H1 (cell line): ENCODE results near the gene PGBD5.

ENCODE experiments used
- JUND ChIP-seq: IDR thresholded peaks from 2 replicates; pipeline ENCODE4 v1.6.1; 2011; ENCODE audit warnings: mild to moderate bottlenecking, improper control_type of control experiment, low read length
- KDM1A ChIP-seq: fragments of 200-600, 300-600 bp; sonication (generic); IDR thresholded peaks from 2 replicates; pipeline ENCODE4 v1.7.1; 2016; ENCODE audit warnings: mild to moderate bottlenecking, low read length, borderline replicate concordance
- KDM4A ChIP-seq: IDR thresholded peaks from one replicate; pipeline ENCODE4 v1.7.1; 2012; ENCODE audit warnings: low read depth, mild to moderate bottlenecking, moderate library complexity, low read length, inconsistent platforms; ENCODE audit not compliant: severe bottlenecking
- POLR2A ChIP-seq, 2 experiments: IDR thresholded peaks; 1 replicate in 1 of 2; 2 replicates in 1 of 2; pipeline ENCODE4 v1.6.1; 2011; ENCODE audit warnings: low read depth in 2 of 2, low read length in 2 of 2, mild to moderate bottlenecking in 2 of 2; ENCODE audit errors: control extremely low read depth in 1 of 2
- POLR2AphosphoS5 ChIP-seq: IDR thresholded peaks from 2 replicates; pipeline ENCODE4 v1.6.1; 2011; ENCODE audit warnings: low read depth, low read length
- RAD21 ChIP-seq, 2 experiments: IDR thresholded peaks in 1 of 2; conservative IDR thresholded peaks in 1 of 2; 2 replicates each; pipeline ENCODE4 v1.6.1; 2011; ENCODE audit warnings: low read depth in 2 of 2, low read length in 2 of 2, improper control_type of control experiment in 1 of 2, inconsistent platforms in 1 of 2, mild to moderate bottlenecking in 1 of 2, moderate library complexity in 1 of 2
- TAF1 ChIP-seq: IDR thresholded peaks from 2 replicates; pipeline ENCODE4 v1.6.1; 2011; ENCODE audit warnings: mild to moderate bottlenecking, low read depth, low read length
- ZNF274 ChIP-seq: IDR thresholded peaks from 2 replicates; pipeline ENCODE4 v1.7.0; 2012; ENCODE audit warnings: low read length, borderline replicate concordance; ENCODE audit errors: extremely low read depth
- TF ChIP-seq, protein P1 (sequence below), 3 experiments: IDR thresholded peaks; 1 replicate in 2 of 3; 2 replicates in 1 of 3; pipeline versions ENCODE4 v1.5.1 to v1.6.1; 2011; ENCODE audit warnings: low read length in 3 of 3, mild to moderate bottlenecking in 3 of 3, inconsistent platforms in 2 of 3, low read depth in 1 of 3, moderate library complexity in 1 of 3; ENCODE audit not compliant: insufficient read depth in 1 of 3; ENCODE audit errors: control extremely low read depth in 1 of 3

DNA sequence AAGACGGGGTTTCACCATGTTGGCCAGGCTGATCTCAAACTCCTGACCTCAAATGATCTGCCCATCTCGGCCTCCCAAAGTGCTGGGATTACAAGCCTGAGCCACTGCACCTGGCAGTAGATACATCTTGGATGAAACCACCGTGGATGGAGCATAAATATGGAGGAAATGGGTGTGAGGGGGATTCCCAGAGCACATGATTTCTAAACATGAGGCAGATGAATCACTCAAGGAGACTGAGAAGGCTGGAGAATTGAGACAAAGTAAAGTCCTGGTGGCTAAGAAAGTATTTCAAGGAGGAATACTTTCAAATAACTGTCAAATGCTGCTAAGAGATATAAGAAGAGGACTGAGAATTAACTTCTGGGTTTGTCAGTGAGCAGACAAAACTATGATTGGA lies 5.4 kb upstream of the PGBD5 start:
- TF ChIP-seq RAD21 (IDR thresholded peaks at IDR 0.05 in 1 of 2, conservative IDR thresholded peaks at IDR 0.05 in 1 of 2; ENCODE audit: low read depth in 2 of 2, low read length in 2 of 2) = no peak
- TF ChIP-seq POLR2A (IDR thresholded peaks at IDR 0.05; ENCODE audit: control extremely low read depth in 1 of 2, low read depth in 2 of 2, low read length in 2 of 2) = no peak
- TF ChIP-seq, protein P1, sequence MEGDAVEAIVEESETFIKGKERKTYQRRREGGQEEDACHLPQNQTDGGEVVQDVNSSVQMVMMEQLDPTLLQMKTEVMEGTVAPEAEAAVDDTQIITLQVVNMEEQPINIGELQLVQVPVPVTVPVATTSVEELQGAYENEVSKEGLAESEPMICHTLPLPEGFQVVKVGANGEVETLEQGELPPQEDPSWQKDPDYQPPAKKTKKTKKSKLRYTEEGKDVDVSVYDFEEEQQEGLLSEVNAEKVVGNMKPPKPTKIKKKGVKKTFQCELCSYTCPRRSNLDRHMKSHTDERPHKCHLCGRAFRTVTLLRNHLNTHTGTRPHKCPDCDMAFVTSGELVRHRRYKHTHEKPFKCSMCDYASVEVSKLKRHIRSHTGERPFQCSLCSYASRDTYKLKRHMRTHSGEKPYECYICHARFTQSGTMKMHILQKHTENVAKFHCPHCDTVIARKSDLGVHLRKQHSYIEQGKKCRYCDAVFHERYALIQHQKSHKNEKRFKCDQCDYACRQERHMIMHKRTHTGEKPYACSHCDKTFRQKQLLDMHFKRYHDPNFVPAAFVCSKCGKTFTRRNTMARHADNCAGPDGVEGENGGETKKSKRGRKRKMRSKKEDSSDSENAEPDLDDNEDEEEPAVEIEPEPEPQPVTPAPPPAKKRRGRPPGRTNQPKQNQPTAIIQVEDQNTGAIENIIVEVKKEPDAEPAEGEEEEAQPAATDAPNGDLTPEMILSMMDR (IDR thresholded peaks at IDR 0.05; ENCODE audit: control extremely low read depth in 1 of 3, insufficient read depth in 1 of 3, low read depth in 1 of 3, low read length in 3 of 3) = no peak
- no peak for TF ChIP-seq KDM1A
- TF ChIP-seq TAF1 = no peak
- TF ChIP-seq KDM4A = no peak
- no peak for TF ChIP-seq JUND
- TF ChIP-seq ZNF274 = no peak
- TF ChIP-seq POLR2AphosphoS5 = no peak
